ENCODE results near the gene EPB41L4B.

EPB41L4B gene

GRCh38 chr9:109167716-109168115 is 153.1 kb downstream of the EPB41L4B start:
- TF ChIP-seq CREB5 (CRISPR knock-in tag; IDR thresholded peaks at IDR 0.05; ENCODE audit: low read depth): no peak
- TF ChIP-seq POU6F1 (CRISPR knock-in tag; IDR thresholded peaks at IDR 0.05; ENCODE audit: borderline replicate concordance, low read depth): no peak
- TF ChIP-seq SNAI2 (CRISPR knock-in tag; IDR thresholded peaks at IDR 0.05): no peak
- no peak for TF ChIP-seq CSRNP3 (CRISPR knock-in tag; IDR thresholded peaks at IDR 0.05)
- TF ChIP-seq OSR1 (CRISPR knock-in tag; IDR thresholded peaks at IDR 0.05): no peak
- no peak for TF ChIP-seq BACH2 (CRISPR knock-in tag; IDR thresholded peaks at IDR 0.05; ENCODE audit: borderline replicate concordance)
- TF ChIP-seq ZFP30 (CRISPR knock-in tag; IDR thresholded peaks at IDR 0.05): no peak
- no peak for TF ChIP-seq PPARA (CRISPR knock-in tag; IDR thresholded peaks at IDR 0.05; ENCODE audit: borderline replicate concordance)
- no peak for TF ChIP-seq ARNTL (CRISPR knock-in tag; IDR thresholded peaks at IDR 0.05; ENCODE audit: borderline replicate concordance, low read depth)
- no peak for TF ChIP-seq GLIS3 (CRISPR knock-in tag; IDR thresholded peaks at IDR 0.05)
- TF ChIP-seq ZC3H10 (CRISPR knock-in tag; IDR thresholded peaks at IDR 0.05): no peak
- no peak for TF ChIP-seq ISL1 (CRISPR knock-in tag; IDR thresholded peaks at IDR 0.05)
- no peak for TF ChIP-seq ESRRG (CRISPR knock-in tag; IDR thresholded peaks at IDR 0.05)
- TF ChIP-seq RARB (CRISPR knock-in tag; IDR thresholded peaks at IDR 0.05): no peak
- no peak for ATAC-seq

- peak; percentile 87 for ATAC-seq
- TF ChIP-seq GLIS3 (CRISPR knock-in tag; IDR thresholded peaks at IDR 0.05) (no peak), TOX (CRISPR knock-in tag; IDR thresholded peaks at IDR 0.05; ENCODE audit: borderline replicate concordance) (no peak), CSRNP3 (CRISPR knock-in tag; IDR thresholded peaks at IDR 0.05) (no peak), POU6F1 (CRISPR knock-in tag; IDR thresholded peaks at IDR 0.05; ENCODE audit: borderline replicate concordance, low read depth) (no peak), ZNF565 (CRISPR knock-in tag; conservative IDR thresholded peaks at IDR 0.05; ENCODE audit: low read depth) (no peak), ZC3H10 (CRISPR knock-in tag; IDR thresholded peaks at IDR 0.05) (no peak), ISL1 (CRISPR knock-in tag; IDR thresholded peaks at IDR 0.05) (no peak), CREB5 (CRISPR knock-in tag; IDR thresholded peaks at IDR 0.05; ENCODE audit: low read depth) (no peak), ESRRG (CRISPR knock-in tag; IDR thresholded peaks at IDR 0.05) (no peak), CSDC2 (CRISPR knock-in tag; IDR thresholded peaks at IDR 0.05) (no peak), ZNF70 (CRISPR knock-in tag; IDR thresholded peaks at IDR 0.05) (no peak), SNAI2 (CRISPR knock-in tag; IDR thresholded peaks at IDR 0.05) (no peak), ARNTL (CRISPR knock-in tag; IDR thresholded peaks at IDR 0.05; ENCODE audit: borderline replicate concordance, low read depth) (no peak), TCF4 (CRISPR knock-in tag; IDR thresholded peaks at IDR 0.05; ENCODE audit: borderline replicate concordance) (no peak), PATZ1 (CRISPR knock-in tag; IDR thresholded peaks at IDR 0.05; ENCODE audit: borderline replicate concordance) (no peak), RARB (CRISPR knock-in tag; IDR thresholded peaks at IDR 0.05) (no peak), ZFP30 (CRISPR knock-in tag; IDR thresholded peaks at IDR 0.05) (no peak), ZFP3 (CRISPR knock-in tag; IDR thresholded peaks at IDR 0.05) (no peak)
These were observed 153.9 kb downstream of the EPB41L4B start, which contains the start of gene FRRS1L for GRCh38 chr9:109166771-109167601. TSS of gene FRRS1L (minus strand) at chr9:109167249. CDS start at chr9:109167138, 111 bp downstream.
